WERI-Rb-1 (cell line): ENCODE results near the gene USP15.

ENCODE experiments used
- DNase-seq: peaks from one replicate; pipeline ENCODE4 v3.0.0-alpha.2; 2020
- H3K27ac ChIP-seq: fragments of 250-450 bp; sonication (Bioruptor Pico); 2 replicates; pipeline ENCODE4 v1.5.1; 2020; ENCODE audit warnings: mild to moderate bottlenecking, moderate library complexity
- H3K27me3 ChIP-seq: fragments of 250-450 bp; sonication (Bioruptor Pico); 2 replicates; pipeline ENCODE4 v1.5.1; 2021; ENCODE audit warnings: mild to moderate bottlenecking, low read depth, moderate library complexity; ENCODE audit not compliant: insufficient read depth, severe bottlenecking
- H3K36me3 ChIP-seq: fragments of 250-450 bp; sonication (Bioruptor Pico); 2 replicates; pipeline ENCODE4 v1.5.1; 2020; ENCODE audit warnings: mild to moderate bottlenecking, moderate library complexity
- H3K4me3 ChIP-seq: 2 replicates; pipeline ENCODE4 v1.5.1; 2011; ENCODE audit warnings: low read depth, mild to moderate bottlenecking, control low read depth, low read length
- H3K9me3 ChIP-seq: fragments of 250-450 bp; sonication (Bioruptor Pico); 2 replicates; pipeline ENCODE4 v1.5.1; 2021; ENCODE audit warnings: mild to moderate bottlenecking, moderate library complexity; ENCODE audit not compliant: severe bottlenecking
- CTCF ChIP-seq: IDR thresholded peaks from 2 replicates; pipeline ENCODE4 v1.5.1; 2011; ENCODE audit warnings: low read depth, mild to moderate bottlenecking, control low read depth, inconsistent platforms, low read length

The USP15 gene

GRCh38 chr12:62250671-62251608, 9.3 kb upstream of the USP15 start:
- no peaks in the 10 kb centered on the region for H3K36me3 ChIP-seq
- TF ChIP-seq CTCF: no peak
- H3K27ac ChIP-seq: no peak overlapping the region
- no peak overlapping the region for H3K4me3 ChIP-seq
- no peaks in the 10 kb centered on the region for H3K9me3 ChIP-seq
- no peak for DNase-seq
- H3K27me3 ChIP-seq: no peaks in the 10 kb centered on the region

GRCh38 chr12:62251609-62251958, 8.6 kb upstream of the USP15 start:
- no peaks in the 10 kb centered on the region for H3K27me3 ChIP-seq
- H3K36me3 ChIP-seq: no peaks in the 10 kb centered on the region
- H3K4me3 ChIP-seq: no peak overlapping the region
- no peak for TF ChIP-seq CTCF
- no peak for DNase-seq
- H3K27ac ChIP-seq: no peak overlapping the region
- no peaks in the 10 kb centered on the region for H3K9me3 ChIP-seq

- Histone ChIP-seq H3K36me3 (no peaks in the 10 kb centered on the region), H3K27me3 (no peaks in the 10 kb centered on the region), H3K27ac (no peak overlapping the region), H3K4me3 (no peak overlapping the region), H3K9me3 (no peaks in the 10 kb centered on the region)
- no peak for TF ChIP-seq CTCF
- no peak for DNase-seq
Observed at GRCh38 chr12:62252576-62252975, 7.6 kb upstream of the USP15 start.

GRCh38 chr12:62254967-62255366, 5.2 kb upstream of the USP15 start:
- Histone ChIP-seq H3K27me3 (no peaks in the 10 kb centered on the region), H3K4me3 (no peak overlapping the region), H3K9me3 (no peaks in the 10 kb centered on the region), H3K36me3 (no peaks in the 10 kb centered on the region), H3K27ac (no peak overlapping the region)
- no peak for DNase-seq
- no peak for TF ChIP-seq CTCF

GRCh38 chr12:62256408-62257096, 3.7 kb upstream of the USP15 start:
- no peak for TF ChIP-seq CTCF
- DNase-seq: no peak
- no peaks in the 10 kb centered on the region for H3K9me3 ChIP-seq

More at GRCh38 chr12:62256408-62257096, 3.7 kb upstream of the USP15 start:
- H3K27ac ChIP-seq: no peak overlapping the region
- H3K27me3 ChIP-seq: no peaks in the 10 kb centered on the region
- H3K4me3 ChIP-seq: no peak overlapping the region
- peaks cover 4% of the 10 kb centered on the region; the same call in 1 of the 2 replicates for H3K36me3 ChIP-seq
